AG20443 (cell line): ENCODE results near the gene PAGE2B.
"Not testable (repeated sequence)": the region's sequence is repeated elsewhere in the genome, so short reads cannot be mapped to it uniquely, and the experiment has no call there.

ENCODE experiments used
- DNase-seq: peaks from one replicate; pipeline ENCODE4 v3.0.0; 2012; ENCODE audit warnings: low spot score, mixed read lengths

The PAGE2B gene

GRCh38 chrX:55074851-55075467 is at the start of gene PAGE2B:
Gene PAGE2B (plus strand): TSS chrX:55075030. CDS start chrX:55076042, 1,012 bp downstream.
- DNase-seq = no peak

GRCh38 chrX:55026143-55026542 is 48.7 kb upstream of the PAGE2B start:
- DNase-seq = peak; percentile 8

- DNase-seq = no peak
These were observed 48.0 kb upstream of the PAGE2B start for GRCh38 chrX:55026840-55027239.

GRCh38 chrX:55028040-55028439 is 46.8 kb upstream of the PAGE2B start:
- no peak for DNase-seq

DNA sequence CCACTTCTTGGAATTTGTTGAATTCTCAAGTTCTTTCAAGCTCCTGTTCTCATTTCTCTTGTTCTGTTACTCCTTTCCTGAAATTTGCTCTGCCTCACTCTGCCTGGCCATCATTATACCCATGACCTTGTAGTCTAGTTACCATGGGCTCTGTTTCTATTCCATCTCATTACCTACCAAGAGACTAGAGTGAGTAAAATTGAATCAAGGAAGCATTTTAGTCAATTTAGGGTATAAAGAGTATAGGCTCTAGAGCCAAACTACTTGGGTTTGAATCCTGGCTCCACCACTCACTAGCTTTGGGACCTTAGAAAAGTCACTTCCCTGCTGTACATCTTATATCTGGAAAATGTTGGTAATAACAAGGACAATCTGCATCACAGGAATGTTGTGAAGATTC is 46.2 kb upstream of the PAGE2B start:
- DNase-seq = no peak

DNA sequence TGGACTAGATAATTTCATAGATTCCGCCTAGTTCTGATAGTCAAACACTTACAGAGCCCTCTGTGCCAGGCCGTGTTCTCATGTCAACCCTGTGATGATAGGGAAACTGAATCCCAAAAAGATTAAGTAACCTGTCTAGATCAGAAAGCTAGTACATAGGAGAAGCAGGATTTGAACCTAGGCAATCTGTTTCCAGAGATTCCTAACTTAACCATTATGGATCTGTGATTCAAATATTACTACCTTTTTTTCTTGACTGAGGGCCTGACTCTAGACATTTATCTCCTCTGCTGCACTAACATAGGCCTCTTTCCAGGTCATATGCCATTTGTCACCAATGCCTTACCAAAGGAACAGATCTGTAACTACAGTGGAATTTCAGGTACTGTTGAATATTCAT is 45.5 kb upstream of the PAGE2B start:
- DNase-seq = no peak

GRCh38 chrX:55030271-55031205 is 44.3 kb upstream of the PAGE2B start, which contains the start of gene ALAS2:
Gene ALAS2 (minus strand): TSS chrX:55030977. CDS start chrX:55026000, 4,977 bp downstream.
- no peak for DNase-seq

DNA sequence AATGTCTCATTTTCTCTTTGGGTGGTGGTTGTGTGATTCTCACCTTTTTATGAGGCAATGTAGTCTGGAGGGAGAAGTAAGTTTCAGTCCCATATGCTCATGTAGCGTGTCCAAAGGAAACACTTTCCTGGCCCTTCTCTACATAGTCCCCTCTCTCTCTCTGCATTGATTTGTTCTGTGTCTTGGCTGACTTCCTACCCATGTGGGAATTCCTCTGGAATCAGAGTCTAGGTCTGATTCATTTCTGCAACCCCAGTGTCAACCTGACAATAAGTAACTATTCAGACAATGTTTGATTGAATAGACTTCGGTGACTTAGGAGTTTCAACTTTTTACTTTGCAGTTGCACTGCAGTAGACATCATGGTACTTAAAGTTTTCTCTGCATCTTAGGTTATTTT is 41.4 kb upstream of the PAGE2B start:
- no peak for DNase-seq

GRCh38 chrX:55039471-55039870 is 35.4 kb upstream of the PAGE2B start:
- no peak for DNase-seq

- DNase-seq = no peak
These were observed 33.3 kb upstream of the PAGE2B start for GRCh38 chrX:55041514-55041913.

GRCh38 chrX:55050599-55050998 is 24.2 kb upstream of the PAGE2B start:
- DNase-seq = not testable (repeated sequence)

- no peak for DNase-seq
These were observed 17.8 kb upstream of the PAGE2B start for GRCh38 chrX:55056820-55057674.

- DNase-seq = peak; percentile 16
These were observed 17.1 kb upstream of the PAGE2B start for GRCh38 chrX:55057675-55058249.

GRCh38 chrX:55067180-55067579 is 7.7 kb upstream of the PAGE2B start:
- DNase-seq = not testable (repeated sequence)

DNA sequence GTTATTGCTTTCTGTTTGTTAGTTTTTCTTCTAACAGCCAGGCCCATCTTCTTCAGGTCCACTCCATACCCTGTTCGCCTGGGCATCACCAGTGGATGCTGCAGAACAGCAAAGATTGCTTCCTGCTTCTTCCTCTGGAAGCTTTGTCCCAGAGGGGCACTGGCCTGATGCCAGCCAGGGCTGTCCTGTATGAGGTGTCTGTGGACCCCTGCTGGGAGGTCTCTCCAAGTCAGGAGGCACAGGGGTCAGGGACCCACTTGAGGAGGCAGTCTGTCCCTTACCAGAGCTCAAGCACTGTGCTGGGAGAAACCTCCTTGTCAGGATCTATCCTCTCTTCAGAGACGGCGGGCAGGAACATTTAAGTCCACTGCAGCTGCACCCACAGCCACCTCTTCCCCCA is 2.5 kb upstream of the PAGE2B start:
- DNase-seq = no peak

GRCh38 chrX:55088795-55089489 is 14.1 kb downstream of the PAGE2B start, which contains the start of gene PAGE2:
Gene PAGE2 (plus strand): TSS chrX:55089018. CDS start chrX:55090021, 1,003 bp downstream.
- no peak for DNase-seq

GRCh38 chrX:55098691-55099090 is 23.9 kb downstream of the PAGE2B start:
- no peak for DNase-seq

DNA sequence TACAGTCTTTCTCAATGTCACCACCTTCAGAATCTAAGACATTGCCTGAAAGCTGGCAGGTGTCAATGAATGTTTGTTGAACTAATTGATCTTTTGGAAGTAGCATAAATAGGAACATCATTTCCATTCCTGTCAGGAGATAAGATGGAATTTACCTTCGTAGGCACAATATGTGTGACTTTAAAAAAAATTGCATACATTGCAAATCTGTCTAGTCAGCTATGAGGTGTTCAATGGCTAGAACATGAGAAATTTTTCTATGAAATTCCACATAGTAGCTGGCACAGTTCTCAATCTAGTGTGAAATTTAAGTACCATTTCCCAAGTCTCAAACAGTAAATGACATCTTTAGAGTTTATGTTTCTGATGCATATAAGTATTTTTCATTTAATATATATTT is 24.3 kb downstream of the PAGE2B start:
- no peak for DNase-seq

DNA sequence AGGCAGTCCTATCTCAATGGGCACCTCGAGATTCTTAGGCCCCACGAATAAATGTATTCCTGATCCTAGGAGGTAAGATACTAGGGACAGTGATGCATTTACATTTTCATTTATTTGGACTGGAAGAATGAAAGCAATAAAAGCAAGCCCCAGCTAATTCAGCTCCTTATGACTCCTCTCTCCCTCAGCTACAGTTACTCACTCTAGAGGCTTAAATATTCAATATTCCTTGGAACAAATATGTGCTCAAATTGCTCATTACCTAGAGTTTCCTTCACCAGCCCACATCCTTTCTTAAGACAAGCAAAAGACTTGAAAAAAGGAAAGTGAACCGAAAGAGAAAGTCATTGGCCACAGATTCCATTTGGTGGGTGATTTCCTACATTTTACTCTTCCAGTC is 27.9 kb downstream of the PAGE2B start:
- DNase-seq = no peak

DNA sequence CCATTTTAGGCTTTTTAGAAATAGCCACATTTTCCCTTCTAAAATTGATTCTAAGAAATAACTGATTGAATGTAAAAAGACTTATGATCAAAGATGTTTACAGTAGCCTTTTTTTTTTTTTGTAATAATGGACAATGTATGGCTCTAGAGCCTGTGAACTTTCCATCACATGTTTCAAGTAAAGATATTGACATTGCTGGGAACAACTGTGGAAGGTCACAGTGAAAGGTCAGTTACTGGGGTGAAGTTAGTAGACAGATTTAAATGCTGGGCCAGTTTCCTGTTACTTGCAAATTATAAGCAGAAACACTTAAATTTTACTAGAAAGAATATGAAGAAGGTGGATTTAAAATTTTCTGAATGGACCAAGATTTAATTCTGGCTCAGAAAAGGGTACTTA is 32.4 kb downstream of the PAGE2B start:
- no peak for DNase-seq

- DNase-seq = no peak
These were observed 33.1 kb downstream of the PAGE2B start for GRCh38 chrX:55107911-55108310.
